GM21447 (cell line): ENCODE measurements around the gene WIF1.

Experiments
- ATAC-seq: cut with Tn5 transposase; IDR thresholded peaks from one replicate; pipeline ENCODE4 v1.9.1; 2021; ENCODE audit not compliant: unreplicated experiment

Gene WIF1

DNA sequence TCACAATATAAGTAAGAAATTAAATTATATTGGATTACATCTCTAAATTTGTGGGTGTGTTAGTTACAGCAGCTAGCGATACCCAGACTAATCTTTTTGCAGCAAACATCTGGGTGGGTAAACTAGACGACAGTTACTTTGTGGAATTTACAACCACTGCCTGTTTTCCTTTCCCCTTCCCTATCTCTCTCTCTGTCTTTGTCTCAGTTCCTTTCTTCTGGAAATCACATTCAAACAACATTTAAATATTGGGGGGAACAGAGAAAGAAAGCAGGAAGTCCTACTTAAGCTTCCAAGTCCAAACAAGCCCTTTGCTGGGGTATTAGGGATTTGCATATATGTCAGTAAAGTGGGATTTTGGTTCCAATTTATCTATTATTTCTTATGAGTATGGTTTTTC is 97.6 kb downstream of the WIF1 start:
- ATAC-seq = no peak

DNA sequence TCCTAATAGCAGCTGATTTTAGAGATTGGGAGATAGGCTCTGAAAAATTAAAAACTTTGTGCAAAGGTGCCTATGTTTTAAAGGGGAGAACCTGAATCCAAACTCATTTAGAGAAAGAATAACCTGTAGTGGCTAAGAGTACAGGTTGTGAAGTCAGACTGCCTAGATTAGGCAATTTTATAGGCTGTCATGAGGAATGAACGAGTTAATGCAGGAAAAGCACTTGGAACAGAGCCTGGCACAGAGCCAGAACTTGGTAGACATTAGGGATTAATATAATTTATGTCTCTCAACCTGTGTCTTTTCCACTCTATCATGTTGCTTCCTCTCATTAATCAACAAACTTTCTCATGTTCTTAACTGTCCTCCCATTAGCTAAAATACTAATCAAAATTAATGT is 98.1 kb downstream of the WIF1 start:
- ATAC-seq = no peak

DNA sequence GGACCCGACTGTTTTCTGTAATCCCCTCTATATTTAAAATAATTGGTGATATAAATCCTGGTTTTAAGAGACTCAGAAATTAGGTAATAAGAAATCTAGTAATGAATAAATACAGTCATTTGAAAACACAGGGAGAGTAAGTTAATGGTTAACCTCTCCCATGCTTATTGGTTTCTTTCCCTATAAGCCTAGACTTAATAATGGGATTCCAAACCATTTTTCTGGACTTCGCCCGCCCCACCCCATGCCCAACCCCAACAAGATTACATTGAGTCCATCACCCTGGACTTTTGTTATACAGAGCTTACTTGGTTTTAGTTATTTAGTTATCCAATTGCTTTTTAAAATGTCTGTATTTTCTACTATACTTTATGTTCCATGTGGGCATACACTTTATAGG is 98.7 kb downstream of the WIF1 start:
- no peak for ATAC-seq

GRCh38 chr12:65019696-65020234 is 101.3 kb downstream of the WIF1 start:
- no peak for ATAC-seq

GRCh38 chr12:65016881-65017650 is 104.0 kb downstream of the WIF1 start:
- no peak for ATAC-seq

GRCh38 chr12:65015850-65016249 is 105.3 kb downstream of the WIF1 start:
- no peak for ATAC-seq

DNA sequence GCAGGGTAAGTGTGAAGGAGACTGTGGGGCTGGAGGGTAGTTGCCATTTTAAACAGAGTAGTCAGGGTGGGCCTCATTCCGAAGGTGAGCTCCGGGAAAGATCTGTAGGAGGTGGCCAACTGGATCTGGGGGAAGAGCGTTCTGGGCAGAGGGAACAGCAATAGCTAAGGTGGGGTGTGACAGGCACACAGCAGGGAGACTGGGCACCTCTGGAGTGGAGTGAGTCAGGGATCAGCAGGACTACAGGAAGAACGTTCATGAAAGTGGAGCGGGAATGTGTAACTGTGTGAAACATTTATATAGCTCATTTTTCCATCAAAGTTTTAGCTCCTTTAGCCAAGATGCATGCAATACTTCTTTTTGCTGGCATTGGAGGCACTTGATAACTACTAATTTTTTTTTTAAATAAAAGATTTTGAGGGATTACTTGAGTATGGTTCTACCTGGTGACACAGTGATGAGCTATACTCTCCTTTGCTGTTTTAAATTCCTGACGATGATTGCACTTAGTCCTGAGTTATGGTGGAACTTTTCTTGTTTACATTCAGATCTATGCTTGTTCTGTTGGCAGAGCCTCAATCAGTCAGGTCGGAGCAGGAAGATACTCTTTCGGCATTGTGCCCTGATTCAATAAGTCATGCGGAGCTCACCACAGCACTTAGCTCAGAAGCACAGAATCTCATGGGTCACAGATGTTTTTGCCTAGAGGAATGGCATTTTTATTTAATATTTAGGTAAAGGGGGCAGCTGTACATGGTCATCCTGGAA is 106.4 kb downstream of the WIF1 start:
- ATAC-seq = no peak

DNA sequence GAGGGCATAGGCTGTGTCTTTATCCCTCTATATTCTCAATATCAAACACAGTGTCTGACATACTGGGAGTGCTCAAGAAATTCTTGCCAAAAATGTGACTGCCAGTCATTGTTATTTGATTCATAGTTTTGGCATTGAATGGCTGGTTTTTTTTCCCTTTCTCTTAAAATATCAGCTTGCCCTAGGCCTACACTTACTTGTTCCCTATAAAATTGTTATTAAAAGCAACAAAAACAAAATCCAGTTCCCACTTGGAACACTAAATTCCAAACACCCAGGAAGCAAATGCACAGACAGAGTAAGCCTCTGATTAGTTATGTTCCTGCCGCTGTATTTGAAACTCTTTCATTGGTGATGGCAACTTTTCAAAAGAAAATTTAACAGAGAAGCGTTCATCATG is 110.7 kb downstream of the WIF1 start:
- no peak for ATAC-seq

GRCh38 chr12:65005716-65006115 is 115.4 kb downstream of the WIF1 start:
- no peak for ATAC-seq

GRCh38 chr12:65004270-65004669 is 116.8 kb downstream of the WIF1 start:
- ATAC-seq = no peak
